ENCODE measurements around the gene CREB5.
A peak's percentile ranks its signal among the peaks of the same experiment; 100 is the strongest.

Gene CREB5

DNA sequence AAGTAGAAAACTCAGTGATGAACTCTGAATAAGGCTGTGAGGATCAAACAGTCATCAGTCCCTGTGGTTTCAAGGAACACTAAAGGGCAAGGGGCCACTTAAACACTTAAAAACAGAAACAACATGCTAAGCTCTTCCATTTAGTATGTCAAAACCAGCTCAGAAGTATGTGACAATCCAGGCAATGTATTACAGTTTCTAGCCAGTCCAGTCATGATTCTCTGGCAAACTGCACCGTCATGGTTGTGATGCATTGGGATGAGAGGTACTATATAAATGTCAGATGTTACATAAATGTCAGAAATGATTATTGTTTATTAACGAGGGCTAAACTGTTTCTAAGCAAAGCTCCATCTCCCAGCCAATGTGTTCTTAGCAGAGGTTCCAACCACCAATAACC is 4.7 kb upstream of the CREB5 start:
- DNase-seq = no peak

DNA sequence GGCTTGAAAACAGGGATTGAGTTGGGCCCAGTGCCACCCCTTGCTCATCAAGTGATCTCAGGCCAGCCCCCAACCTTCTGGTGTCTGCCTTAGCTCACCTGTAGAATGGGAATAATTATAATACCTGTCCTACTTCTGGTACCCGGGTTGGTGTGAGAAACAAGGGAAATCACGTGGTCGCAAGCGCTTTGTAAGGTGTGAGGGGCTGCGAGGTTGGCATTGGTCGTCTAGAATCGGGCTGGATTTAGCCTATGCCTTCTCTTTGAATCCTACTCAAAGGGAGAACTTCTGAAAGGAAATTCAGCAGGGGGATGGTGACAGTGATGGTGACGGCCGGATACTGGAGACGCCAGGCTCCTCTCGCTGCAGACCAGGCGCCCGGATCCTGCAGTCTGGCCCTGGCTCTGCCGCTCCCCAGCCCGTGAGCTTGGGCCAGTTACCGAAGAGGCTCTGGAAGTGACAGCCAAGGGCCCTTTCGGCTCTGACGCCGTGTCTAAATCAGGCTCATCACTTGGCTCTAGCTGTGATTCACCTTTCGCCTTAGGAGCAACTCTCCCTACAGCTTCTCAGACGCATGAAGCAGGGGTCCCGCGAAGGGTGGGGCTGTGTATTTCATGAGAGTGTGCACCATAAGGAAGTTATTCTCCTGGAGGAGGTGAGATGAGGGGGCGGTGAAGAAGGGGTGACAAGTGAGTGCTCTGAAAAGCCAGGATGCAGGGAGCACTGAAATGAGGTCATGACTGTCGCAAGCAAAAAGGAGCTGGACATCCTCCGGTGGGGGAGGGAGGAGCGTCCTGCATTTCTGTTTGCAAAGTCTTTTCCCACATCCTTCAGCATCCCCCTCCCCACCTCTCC is 4.0 kb upstream of the CREB5 start:
- no peak for DNase-seq

DNA sequence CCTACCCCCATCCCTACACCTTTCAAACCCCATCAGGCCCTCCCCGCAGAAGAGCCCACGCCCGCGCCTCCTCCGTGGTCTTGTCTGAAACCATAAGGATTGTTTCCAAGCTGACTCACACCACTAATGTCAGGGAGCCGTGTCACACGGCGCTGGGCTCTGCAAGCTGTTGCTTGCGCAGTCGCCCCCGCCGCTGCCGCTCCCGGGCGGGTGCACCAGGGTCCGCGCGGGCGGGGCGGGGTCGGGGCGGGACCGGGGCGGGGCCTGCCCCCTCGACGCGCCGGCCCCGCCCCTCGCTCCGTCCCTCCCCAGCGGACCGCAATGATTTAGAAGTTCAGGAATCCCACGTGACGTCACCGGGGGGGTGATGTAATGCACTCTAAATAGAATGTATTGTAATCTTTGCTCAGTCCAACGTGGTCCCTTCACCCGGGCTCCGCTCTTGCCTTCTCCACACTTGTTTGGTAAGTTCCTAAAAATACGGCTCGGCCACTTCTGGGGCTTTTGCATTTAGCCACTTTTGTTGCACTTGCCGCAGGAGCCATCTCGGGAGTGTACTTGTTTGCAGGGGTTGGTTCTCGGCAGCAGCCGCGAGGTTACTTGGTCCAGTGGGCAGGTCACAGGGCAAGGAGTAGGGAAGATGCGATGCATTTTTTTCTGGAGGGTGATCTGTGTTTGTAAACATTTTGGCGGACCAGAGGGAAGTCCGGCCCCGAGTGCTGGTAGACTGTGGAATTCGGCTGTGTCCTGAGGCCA is 3.2 kb upstream of the CREB5 start:
- peak; percentile 54 for DNase-seq

DNA sequence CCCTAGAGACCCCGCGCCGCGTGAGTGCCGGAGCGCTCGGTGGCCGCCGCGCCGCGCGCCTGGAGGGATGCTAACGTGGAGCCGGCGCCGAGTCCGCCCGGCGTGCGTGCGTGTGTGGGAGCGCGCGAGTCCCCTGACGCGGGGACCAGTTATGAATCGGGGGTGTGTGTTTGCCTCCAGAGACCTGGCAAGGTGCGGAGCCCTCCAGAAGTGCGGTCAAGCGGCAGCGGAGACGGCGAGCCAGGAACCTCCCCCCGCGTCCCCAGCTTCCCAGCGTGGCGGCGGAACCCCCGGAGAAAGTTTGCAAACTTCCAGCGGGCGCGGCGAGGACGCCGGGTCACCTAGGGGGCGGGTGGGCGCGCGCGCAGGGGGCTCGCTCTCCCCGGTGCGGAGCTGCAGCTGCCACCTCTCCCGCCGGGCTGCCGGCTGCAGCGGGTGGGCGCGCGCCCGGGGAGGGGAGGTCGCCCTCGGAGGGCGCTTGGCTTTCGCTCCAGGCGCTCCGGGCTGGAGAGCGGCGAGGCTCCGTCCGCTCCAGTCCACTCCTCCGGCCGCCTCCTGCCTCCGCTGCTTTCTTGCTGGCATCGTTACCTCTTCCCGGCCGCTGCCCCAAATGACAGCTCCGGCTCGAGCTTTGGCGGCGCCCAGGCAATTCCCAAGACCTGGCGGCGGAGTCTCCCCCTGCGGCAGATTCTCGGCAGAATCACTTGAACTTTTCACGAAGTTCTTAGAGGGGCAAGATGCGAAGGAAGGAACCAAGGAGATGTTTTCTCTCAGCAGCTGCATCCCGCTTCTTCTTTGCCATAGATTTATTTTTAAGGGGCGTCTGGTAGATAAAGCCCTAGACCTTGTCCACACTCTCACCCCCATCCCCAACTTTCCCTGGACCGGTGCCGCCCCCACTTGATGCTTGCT is 2.3 kb upstream of the CREB5 start:
- no peak for DNase-seq

DNA sequence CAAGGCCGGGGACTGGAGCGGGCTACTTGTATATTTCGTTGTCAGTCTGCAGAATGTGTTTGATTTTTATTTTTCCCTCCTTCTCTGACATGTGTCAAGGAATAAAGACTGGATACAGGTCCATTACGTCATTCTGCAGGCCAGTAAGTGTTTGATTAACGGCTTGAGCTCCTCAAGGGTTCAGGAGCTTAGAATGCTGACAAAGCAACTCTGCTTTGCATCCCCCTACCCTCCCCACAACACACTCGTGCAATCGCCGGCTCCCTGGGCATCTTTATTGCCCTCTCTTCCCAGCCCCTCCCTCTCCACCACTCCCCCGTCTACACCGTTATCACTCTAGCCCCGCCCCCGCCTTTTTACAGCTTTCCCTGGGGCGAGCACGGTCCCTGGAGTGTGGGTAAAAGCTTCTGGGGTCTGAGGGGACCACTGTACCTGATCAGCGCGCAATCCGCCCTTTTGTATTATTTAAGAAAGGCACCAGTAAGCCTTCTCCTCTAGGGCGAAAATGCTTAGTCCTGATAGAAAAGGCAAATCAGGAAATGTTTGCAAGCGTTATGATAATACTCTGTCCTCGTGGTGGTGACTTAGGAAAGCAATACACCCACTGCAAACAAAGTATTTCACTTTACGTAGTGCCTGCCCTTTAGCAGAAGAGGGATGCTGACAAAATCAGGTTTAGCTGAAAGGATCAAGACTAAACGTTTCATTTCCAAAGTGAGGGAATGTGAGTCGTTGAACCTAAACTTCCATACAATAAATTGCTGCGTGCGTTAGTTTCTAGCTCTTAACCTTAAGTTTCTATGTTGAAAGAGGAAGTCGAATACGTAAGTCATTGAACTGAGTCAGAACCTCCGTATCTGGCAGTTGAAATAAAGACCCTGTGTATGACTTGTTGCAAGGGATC is 1.4 kb upstream of the CREB5 start:
- peak; percentile 19 for DNase-seq

DNA sequence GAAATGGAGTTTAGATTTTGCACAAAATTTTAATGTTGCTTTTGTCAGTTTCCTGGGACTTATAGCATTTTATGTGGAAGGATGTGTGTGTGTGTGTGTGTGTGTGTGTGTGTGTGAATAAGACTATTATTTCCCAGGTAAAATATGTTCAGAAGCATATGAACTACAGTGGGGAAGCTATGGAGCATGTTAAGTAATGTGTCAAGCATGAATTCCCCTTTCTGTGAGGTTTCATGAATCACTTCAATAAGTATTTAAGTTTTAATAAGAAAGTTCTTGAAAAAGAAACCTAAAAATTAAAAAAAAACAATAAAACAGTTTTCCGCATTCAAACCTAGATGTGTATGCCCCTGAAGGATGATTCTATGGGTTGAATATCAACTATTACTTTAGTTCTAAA is 693 bp downstream of the CREB5 start:
- no peak for DNase-seq

DNA sequence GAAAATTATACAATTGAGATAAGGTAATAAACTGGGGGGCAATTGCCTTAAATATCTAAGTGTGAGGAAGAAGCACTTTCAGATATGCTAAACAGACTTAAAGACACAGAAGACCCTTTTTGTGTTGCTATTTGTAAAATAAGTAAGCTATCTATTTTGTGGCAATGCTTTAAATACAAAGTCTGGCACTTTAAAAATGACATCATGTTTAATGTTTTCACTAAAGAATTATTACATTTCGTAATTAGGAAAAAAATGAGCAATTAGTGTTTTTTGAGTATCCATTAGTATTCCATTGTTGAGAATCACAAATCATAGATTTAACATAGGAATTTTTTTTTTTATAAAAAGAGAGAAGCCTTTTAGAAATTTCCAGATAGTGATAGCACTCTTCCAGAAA is 2.1 kb downstream of the CREB5 start:
- DNase-seq = no peak

DNA sequence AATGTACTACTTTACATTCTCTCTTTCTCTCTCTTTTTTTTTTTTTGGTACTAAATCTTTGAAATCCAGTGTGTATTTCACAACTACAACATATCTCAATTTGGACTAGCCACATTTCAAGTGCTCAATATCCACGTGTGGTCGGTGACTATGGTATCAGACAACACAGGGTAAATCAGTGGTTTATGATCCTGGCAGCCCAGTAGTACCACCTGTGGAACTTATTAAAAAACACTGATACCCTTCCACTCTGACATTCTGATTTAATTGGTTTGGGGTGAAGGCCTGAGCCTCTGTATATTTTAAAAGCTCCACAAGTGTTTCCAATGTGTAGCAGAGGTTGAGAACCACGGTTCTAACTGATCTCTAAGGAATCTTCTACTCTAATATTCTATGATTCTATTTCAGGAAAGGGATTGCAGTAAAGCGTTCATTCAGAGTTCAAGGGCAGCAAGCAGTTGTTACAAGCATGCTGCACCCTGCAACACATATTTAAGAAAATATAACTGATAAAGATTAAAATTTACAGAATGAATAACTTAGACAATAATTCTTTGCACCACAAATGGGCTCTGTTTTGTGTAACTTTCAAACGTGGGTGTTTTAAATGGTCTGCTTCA is 5.1 kb downstream of the CREB5 start:
- DNase-seq = no peak

DNA sequence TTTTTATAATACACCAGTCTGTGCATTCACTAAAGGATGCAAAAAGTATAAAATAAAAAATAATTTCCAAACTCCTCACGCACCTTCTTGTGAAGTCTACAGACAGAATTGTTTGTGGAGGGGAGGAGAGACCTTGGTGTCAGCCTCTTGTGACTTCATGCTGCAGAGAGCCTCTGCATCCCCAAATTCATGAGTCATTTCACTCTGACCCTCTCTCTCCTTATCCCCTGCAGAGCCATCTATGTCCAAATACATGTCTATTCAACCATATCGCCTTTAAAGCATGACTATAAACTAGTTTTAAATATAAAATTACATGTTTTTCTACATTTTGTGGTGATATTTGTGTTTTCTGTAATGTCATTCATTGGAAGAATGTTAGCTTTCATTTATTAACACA is 6.0 kb downstream of the CREB5 start:
- no peak for DNase-seq

DNA sequence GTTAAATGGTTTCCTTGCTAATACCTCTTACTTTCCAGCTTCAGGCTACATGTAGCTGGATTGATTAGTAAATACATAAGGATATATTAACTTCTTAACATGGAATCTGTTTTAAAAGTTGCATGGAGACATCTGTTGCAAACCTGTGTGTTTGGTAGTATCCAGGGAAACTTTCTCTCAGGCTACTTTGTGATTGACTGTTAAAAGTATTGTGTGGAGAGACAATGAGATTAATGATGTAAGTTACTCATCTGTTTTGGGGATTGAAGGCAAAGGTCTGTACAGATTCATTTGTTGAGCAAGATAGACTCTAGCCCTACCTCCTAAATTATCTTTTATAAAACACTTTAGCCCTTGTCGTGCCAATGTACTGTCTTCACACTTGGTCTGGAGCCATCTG is 6.6 kb downstream of the CREB5 start:
- DNase-seq = no peak

DNA sequence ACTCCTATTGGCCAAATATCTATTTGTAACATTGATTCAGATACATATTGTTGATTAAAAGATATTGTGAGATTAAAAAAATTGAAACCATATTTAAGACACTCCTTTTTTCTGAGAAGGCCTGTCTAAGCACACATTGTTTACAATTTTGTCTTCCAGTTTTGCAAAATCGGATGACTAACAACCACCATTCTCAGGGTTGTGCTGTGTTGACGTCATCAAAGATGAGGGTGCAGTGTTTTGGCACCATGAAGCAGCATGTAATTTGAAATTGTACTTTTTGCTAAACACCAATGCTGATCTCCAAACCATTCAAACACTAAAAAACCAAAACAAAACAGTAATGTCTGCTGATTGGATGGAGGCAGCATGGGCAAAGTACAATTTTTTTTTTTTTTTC is 7.4 kb downstream of the CREB5 start:
- DNase-seq = no peak

DNA sequence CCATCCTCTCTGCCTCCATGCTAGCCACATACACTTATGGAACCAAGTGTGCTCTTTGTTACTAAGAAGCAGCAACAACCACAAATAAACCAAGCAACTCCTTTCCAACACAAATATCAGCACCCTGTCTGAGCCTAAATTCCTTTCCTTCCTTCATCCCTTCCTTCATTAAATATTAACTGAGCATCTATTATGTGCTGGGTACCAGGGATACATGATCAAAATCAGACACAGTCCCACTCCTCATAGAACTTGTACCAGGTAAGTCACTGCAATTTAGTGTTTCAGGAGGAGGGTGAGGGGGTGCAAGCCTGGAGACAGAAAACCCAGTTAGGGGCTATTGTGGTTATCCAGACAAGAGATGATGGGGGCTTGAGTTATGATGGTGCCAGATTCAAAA is 10.8 kb downstream of the CREB5 start:
- DNase-seq = no peak

DNA sequence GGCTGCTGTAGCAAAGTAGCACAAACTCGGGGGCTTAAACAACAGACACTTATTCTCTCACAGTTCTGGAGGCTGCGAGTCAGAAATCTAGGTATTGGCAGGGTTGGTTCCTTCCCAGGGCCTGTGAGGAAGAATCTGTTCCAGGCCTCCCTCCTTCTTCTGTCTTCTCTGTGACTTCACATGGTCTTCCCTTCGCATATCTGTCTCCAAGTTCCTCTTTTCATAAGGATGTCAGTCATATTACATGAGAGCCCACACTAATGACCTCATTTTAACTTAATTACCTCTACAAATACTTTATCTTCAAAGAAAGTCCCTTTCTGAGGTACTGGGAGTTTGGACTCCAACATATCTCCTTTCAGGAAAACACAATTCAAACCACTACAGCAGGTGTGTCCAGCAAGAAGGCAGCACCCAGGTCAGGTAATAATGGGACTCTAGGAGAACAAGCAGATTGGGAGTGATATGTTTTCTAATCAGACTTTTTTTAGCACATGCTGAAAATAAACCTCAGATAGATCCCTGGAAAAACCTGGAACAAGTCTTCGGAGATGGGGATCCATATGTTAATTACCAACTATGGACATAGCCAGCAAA is 11.7 kb downstream of the CREB5 start:
- no peak for DNase-seq

DNA sequence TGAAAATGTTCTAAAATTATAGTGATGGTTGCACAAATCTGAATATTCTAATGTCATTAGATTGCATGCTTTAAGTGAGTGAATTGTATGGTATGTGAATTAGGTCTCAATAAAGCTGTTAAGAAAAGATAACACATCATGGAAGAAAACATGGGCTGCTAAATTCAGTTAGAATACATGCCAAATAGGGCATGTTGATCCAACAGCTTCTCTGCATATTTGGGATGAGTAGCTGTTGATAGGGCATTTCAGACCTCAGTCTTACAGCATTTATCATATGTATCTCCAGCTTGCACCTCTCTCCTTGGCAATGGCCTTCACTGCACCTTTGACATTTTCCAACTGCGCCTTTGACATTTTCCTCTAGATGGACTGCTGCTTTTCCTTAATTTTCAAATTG is 13.2 kb downstream of the CREB5 start:
- no peak for DNase-seq

DNA sequence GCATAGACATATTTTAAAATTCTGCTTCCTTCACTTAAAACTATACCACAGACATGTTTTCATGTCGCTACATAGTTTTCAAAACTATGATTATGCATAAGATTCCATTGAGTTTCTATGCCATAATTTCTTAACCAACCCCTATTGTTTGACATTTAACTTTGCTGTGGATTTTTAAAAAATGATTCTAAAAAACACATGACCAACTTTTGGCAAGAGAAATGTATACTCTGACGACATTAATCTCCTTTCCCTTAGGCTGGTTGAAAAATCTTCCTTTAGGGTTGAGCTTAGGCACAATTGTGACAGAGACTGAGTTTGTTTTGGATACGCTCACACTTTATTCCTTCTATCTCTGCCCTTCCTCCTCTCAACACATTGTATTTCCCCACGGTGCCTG is 14.9 kb downstream of the CREB5 start:
- DNase-seq = no peak

DNA sequence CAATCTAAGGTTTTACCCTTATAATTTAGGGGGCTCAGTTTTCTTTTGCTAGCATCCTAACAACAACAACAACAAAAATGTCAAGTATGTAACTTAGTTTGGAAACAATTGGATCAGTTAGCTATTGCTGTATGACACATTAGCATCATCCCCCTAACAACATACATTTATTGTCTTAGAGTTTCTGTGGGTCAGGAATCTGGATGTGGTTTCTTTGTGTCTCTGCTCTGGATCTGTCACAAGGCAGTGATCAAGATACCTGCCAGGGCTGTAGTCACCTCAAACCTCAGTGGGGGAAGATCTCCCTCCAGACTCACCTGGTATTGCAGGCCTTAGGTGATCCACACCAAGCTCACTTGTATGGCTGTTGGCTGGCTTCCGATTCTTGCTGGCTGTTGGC is 18.3 kb downstream of the CREB5 start:
- DNase-seq = no peak

DNA sequence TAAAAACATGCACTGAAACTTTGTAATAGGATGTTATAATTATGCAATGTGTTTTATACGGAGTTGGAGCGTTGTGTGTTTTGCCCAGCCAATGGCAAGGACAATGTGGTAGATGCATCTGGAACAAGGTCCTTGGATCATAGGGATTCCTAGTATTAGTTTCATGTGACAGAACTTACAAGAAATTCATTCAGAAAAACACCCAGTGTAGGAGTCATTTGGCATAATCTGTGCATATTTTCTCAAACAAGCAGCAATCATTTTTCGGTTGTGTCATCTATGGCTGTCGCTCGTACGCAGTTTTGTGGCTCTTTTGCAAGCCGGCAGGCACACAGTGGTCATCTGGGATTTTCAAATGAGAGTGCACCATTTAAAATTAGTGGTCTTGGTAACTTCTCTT is 19.8 kb downstream of the CREB5 start:
- DNase-seq = no peak

DNA sequence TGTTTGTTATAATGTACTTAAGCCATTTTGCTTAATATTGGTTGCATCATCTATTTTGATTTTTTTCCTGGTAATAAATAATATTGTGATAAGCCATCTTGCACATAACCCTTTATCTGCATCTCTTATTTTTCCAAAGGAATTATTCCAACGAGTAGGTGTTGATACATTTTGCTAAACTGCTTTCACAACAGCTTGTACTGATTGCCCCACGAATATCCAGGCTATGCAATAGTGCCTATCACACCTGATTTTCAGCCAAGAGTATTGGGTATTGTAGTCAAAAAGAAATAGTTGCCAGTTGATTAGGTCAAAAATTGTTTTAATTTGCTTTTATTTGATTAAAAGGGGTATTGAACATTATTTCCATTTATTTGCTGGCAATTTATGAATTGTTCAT is 20.7 kb downstream of the CREB5 start:
- DNase-seq = no peak

DNA sequence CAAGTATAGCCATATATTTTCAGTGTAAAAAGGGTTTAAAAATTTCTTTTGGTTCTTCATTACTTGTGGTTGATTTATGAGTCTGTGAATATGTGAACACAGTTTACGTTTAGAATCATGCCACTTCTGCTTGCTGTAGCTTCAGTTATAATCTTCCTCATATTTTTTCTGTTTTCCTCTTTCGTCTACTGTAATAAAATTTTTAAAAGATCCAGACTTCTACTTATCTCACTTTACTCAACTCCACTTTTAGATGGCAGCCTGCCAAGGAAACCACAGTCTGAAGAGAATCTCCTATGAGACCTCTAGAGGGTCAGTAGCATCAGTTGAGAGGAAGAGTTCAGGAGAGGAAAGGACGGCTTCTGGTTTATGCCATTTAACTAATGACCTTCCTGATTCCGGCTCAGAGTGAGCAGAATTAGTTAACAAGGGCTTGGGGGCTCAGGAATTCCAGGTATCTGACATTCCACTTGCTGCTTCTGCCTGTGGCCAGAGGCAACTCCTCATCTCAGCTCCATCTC is 21.4 kb downstream of the CREB5 start:
- DNase-seq = no peak

DNA sequence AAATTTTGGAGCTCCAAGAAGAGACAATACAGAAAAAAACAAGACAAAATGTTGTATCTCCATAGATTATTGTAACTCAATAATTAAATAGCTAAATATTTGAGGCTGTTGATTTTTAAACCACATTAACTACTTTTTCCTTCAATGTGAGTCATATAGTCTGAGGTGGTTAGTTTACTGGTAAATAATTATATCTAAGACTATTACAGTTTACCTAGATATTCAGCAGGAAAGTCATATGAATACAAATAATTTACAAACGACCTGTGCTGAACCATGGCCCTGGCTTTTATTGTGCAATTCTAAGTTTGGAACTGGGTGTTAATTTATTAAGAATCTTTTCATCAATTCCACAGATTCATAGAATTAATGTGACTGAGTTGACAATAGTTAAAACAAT is 22.2 kb downstream of the CREB5 start:
- DNase-seq = no peak

DNA sequence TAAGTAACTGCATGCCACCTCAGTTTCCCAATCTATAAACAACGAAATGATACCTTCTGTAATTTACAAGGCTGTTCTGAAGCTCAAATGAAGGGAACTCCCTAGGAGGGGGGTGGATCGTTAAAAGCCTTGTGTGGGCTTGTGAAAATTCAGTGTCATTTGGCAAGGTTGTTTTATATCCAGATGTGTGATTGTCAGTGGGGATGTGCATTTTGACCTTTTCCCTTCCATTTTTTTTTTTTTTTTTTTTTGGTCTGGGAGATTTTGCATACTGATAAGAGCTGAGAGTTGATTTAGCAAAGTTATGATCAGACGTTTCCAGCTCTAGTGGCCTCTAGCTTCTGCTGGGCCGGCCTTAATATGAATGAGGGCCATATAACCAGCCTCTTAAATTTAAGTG is 22.8 kb downstream of the CREB5 start:
- no peak for DNase-seq

All from activated CD4-positive, alpha-beta T cell treated with anti-CD3 and anti-CD28 coated beads, Interleukin-2, amount 50 U/mL, for 16 hours (primary cell).